A549 (cell line): ENCODE data around the gene AGR3. TPM values are rescaled to one million over a fixed set of nuclear protein-coding genes. Genes with fewer than 3 reads are reported as not detected.

Source experiments
- ATAC-seq, 2 experiments: fragments of 200-7000 bp in 1 of 2; fragments of >200 bp in 1 of 2; cut with Nextera tagmentation in 1 of 2; cut with Tn5 transposase in 1 of 2; 3 replicates each; pipeline versions ENCODE4 v1.8.0 to v1.9.1; 2018 to 2020; ENCODE audit warnings: mild to moderate bottlenecking in 1 of 2, moderate library complexity in 1 of 2
- CTCF ChIA-PET: fragments of 300-600 bp; sonication (Branson Sonifier 250); formaldehyde crosslinking; extraction: SDS; loops from one replicate; lab custom pipeline; 2021; ENCODE audit warnings: antibody characterized with exemption, inconsistent platforms; lab: Yijun Ruan, JAX
- POLR2A ChIA-PET: fragments of 350-600 bp; formaldehyde crosslinking; extraction: SDS; loops from one replicate; lab custom pipeline; 2021; ENCODE audit warnings: antibody characterized with exemption, inconsistent platforms; lab: Yijun Ruan, JAX
- DNase-seq, 2 experiments: peaks; one replicate each; pipeline versions ENCODE4 v3.0.0 to v3.0.0-alpha.2; 2011 to 2016; ENCODE audit warnings: low read depth in 1 of 2, low spot score in 1 of 2
- FAIRE-seq: peaks from 2 replicates; lab custom pipeline; 2011; peaks lifted over from hg19 to GRCh38; lab: Jason Lieb, UNC
- H3K27ac ChIP-seq, 2 experiments: fragments of >200 bp; sonication (Bioruptor Twin); formaldehyde crosslinking; 3 replicates each; pipeline ENCODE4 v1.5.1; 2016 to 2017
- H3K4me1 ChIP-seq: fragments of >200 bp; sonication (Bioruptor Twin); formaldehyde crosslinking; 3 replicates; pipeline ENCODE4 v1.6.1; 2016
- H3K4me2 ChIP-seq: fragments of >200 bp; sonication (Bioruptor Twin); formaldehyde crosslinking; 3 replicates; pipeline ENCODE4 v1.6.1; 2016
- H3K4me3 ChIP-seq: fragments of >200 bp; sonication (Bioruptor Twin); formaldehyde crosslinking; 3 replicates; pipeline ENCODE4 v1.5.1; 2016
- H3K9me3 ChIP-seq: fragments of >200 bp; sonication (Bioruptor Twin); formaldehyde crosslinking; 3 replicates; pipeline ENCODE4 v1.6.1; 2016
- BCL3 ChIP-seq: fragments of >200 bp; sonication (Bioruptor Twin); formaldehyde crosslinking; IDR thresholded peaks from 3 replicates; pipeline ENCODE4 v1.6.1; 2016
- CBX2 ChIP-seq: fragments of 200-600 bp; sonication (generic); IDR thresholded peaks from 2 replicates; pipeline ENCODE4 v1.6.1; 2016; ENCODE audit warnings: low read depth, mild to moderate bottlenecking, borderline replicate concordance
- CHD2 ChIP-seq: fragments of 150-350 bp; IDR thresholded peaks from 2 replicates; pipeline ENCODE4 v1.6.1; 2014; ENCODE audit warnings: low read length; ENCODE audit not compliant: partially characterized antibody
- CHD4 ChIP-seq: fragments of 200-600 bp; sonication (generic); IDR thresholded peaks from 2 replicates; pipeline ENCODE4 v1.6.1; 2016; ENCODE audit warnings: antibody characterized with exemption, mild to moderate bottlenecking, borderline replicate concordance
- EHF ChIP-seq: fragments of 250-450 bp; sonication (Bioruptor Pico); IDR thresholded peaks from 2 replicates; pipeline ENCODE4 v1.5.0; 2020; ENCODE audit warnings: mild to moderate bottlenecking
- EHMT2 ChIP-seq: fragments of 200-600 bp; sonication (generic); IDR thresholded peaks from 2 replicates; pipeline ENCODE4 v1.6.1; 2016; ENCODE audit warnings: antibody characterized with exemption, low read depth, mild to moderate bottlenecking, moderate library complexity
- EP300 ChIP-seq, 2 experiments: fragments of >200 bp; sonication (Bioruptor Twin); formaldehyde crosslinking; IDR thresholded peaks; 2 replicates in 1 of 2; 3 replicates in 1 of 2; pipeline ENCODE4 v1.6.1; 2016 to 2017
- ESRRA ChIP-seq: fragments of 150-350 bp; IDR thresholded peaks from 2 replicates; pipeline ENCODE4 v1.6.1; 2014; ENCODE audit warnings: mild to moderate bottlenecking, low read length, borderline replicate concordance
- FOSL2 ChIP-seq, 2 experiments: fragments of 450-650 bp in 1 of 2; fragments of >200 bp in 1 of 2; sonication (Bioruptor Twin) in 1 of 2; formaldehyde crosslinking; IDR thresholded peaks; 2 replicates each; pipeline versions ENCODE4 v1.5.0 to v1.6.1; 2016 to 2020; ENCODE audit warnings: mild to moderate bottlenecking in 1 of 2, moderate library complexity in 1 of 2
- FOXS1 ChIP-seq: fragments of 250-450 bp; sonication (Bioruptor Pico); IDR thresholded peaks from 2 replicates; pipeline ENCODE4 v1.5.0; 2020; ENCODE audit warnings: mild to moderate bottlenecking, moderate library complexity
- GATA3 ChIP-seq: IDR thresholded peaks from 2 replicates; pipeline ENCODE4 v1.6.1; 2012; ENCODE audit warnings: borderline replicate concordance
- HDAC2 ChIP-seq: fragments of 200-600 bp; sonication (generic); IDR thresholded peaks from 2 replicates; pipeline ENCODE4 v1.6.1; 2016
- HEYL ChIP-seq: fragments of 250-450 bp; sonication (Bioruptor Pico); IDR thresholded peaks from 2 replicates; pipeline ENCODE4 v1.8.0; 2021; ENCODE audit warnings: mild to moderate bottlenecking, moderate library complexity
- HOXA7 ChIP-seq: fragments of 250-450 bp; sonication (Bioruptor Pico); IDR thresholded peaks from 2 replicates; pipeline ENCODE4 v1.5.0; 2020; ENCODE audit warnings: mild to moderate bottlenecking, moderate library complexity
- HOXB13 ChIP-seq: fragments of 250-450 bp; sonication (Bioruptor Pico); IDR thresholded peaks from 2 replicates; pipeline ENCODE4 v1.5.0; 2020; ENCODE audit warnings: low read depth, mild to moderate bottlenecking, moderate library complexity
- HOXB5 ChIP-seq: fragments of 250-450 bp; sonication (Bioruptor Pico); IDR thresholded peaks from 2 replicates; pipeline ENCODE4 v1.5.0; 2020; ENCODE audit warnings: mild to moderate bottlenecking, moderate library complexity
- JUN ChIP-seq, 2 experiments: fragments of >200 bp; sonication (Bioruptor Twin); formaldehyde crosslinking; IDR thresholded peaks; 2 replicates in 1 of 2; 3 replicates in 1 of 2; pipeline ENCODE4 v1.6.1; 2016 to 2017
- KDM1A ChIP-seq: fragments of 200-600 bp; sonication (generic); IDR thresholded peaks from 2 replicates; pipeline ENCODE4 v1.6.1; 2016; ENCODE audit warnings: low read depth, mild to moderate bottlenecking
- KDM5A ChIP-seq: fragments of 200-600 bp; sonication (generic); IDR thresholded peaks from 2 replicates; pipeline ENCODE4 v1.6.1; 2016; ENCODE audit warnings: antibody characterized with exemption, mild to moderate bottlenecking
- MAFK ChIP-seq: fragments of 450-650 bp; IDR thresholded peaks from 2 replicates; pipeline ENCODE4 v1.6.1; 2014; ENCODE audit not compliant: partially characterized antibody
- MAX ChIP-seq: IDR thresholded peaks from 2 replicates; pipeline ENCODE4 v1.6.1; 2012
- NFE2L2 ChIP-seq: fragments of 150-350 bp; conservative IDR thresholded peaks from 2 replicates; pipeline ENCODE4 v1.6.1; 2014; ENCODE audit warnings: low read length
- NPAS2 ChIP-seq: fragments of 250-450 bp; sonication (Bioruptor Pico); IDR thresholded peaks from 2 replicates; pipeline ENCODE4 v1.8.0; 2022; ENCODE audit warnings: mild to moderate bottlenecking, moderate library complexity, borderline replicate concordance
- PHF8 ChIP-seq: fragments of 200-600 bp; sonication (generic); IDR thresholded peaks from 2 replicates; pipeline ENCODE4 v1.6.1; 2016; ENCODE audit warnings: low read depth, mild to moderate bottlenecking, antibody characterized with exemption, moderate library complexity, borderline replicate concordance
- POLR2AphosphoS2 ChIP-seq: conservative IDR thresholded peaks from 2 replicates; pipeline ENCODE4 v1.6.1; 2012; ENCODE audit warnings: low read length, improper control_type of control experiment, inconsistent platforms
- RARB ChIP-seq: fragments of 250-450 bp; sonication (Bioruptor Pico); IDR thresholded peaks from 2 replicates; pipeline ENCODE4 v1.8.0; 2021; ENCODE audit warnings: mild to moderate bottlenecking, moderate library complexity
- REST ChIP-seq: fragments of 200-600 bp; sonication (generic); IDR thresholded peaks from 2 replicates; pipeline ENCODE4 v1.6.1; 2016; ENCODE audit warnings: antibody characterized with exemption, mild to moderate bottlenecking, moderate library complexity
- SMC3 ChIP-seq: fragments of >200 bp; sonication (Bioruptor Twin); formaldehyde crosslinking; IDR thresholded peaks from 3 replicates; pipeline ENCODE4 v1.6.1; 2018; ENCODE audit warnings: inconsistent platforms
- TP53 ChIP-seq: fragments of 250-450 bp; sonication (Bioruptor Pico); IDR thresholded peaks from 2 replicates; pipeline ENCODE4 v1.5.0; 2021; ENCODE audit warnings: mild to moderate bottlenecking, moderate library complexity
- ZFP36 ChIP-seq: fragments of 450-650 bp; IDR thresholded peaks from 2 replicates; pipeline ENCODE4 v1.6.1; 2014; ENCODE audit warnings: borderline replicate concordance; ENCODE audit not compliant: partially characterized antibody
- WGBS: methylation state at CpG from one replicate; pipeline ENCODE4 v1.1.6; 2017; ENCODE audit errors: missing lambda C conversion rate; 5-methylcytosine and 5-hydroxymethylcytosine counted together
- polyA plus RNA-seq, 4 experiments: library from polyadenylated mRNA; depleted of rRNA in 3 of 4; stranded (reverse); fragments of >200 nt; fragmentation: RNase III in 1 of 4; extraction: RNeasy Plus Mini Kit Qiagen cat#74134 plus additional on column Dnase treatment in 1 of 4; gene quantifications; 2 replicates in 3 of 4; 3 replicates in 1 of 4; pipeline ENCODE4 v1.2.3, GENCODE V29; 2011 to 2017
- TF ChIP-seq, protein P1 (sequence below): fragments of 150-350 bp; IDR thresholded peaks from 2 replicates; pipeline ENCODE4 v1.6.1; 2014; ENCODE audit warnings: low read depth, mild to moderate bottlenecking, low read length
- TF ChIP-seq, protein P2 (sequence below): fragments of >200 bp; sonication (Bioruptor Twin); formaldehyde crosslinking; IDR thresholded peaks from 3 replicates; pipeline ENCODE4 v1.5.1; 2016

The AGR3 gene
- polyA plus RNA-seq, 2 of the 4 experiments (the other 2 are of a cell fraction): 0.36 TPM; not detected in 1

- Histone ChIP-seq H3K9me3 (peaks cover 4% of the 10 kb centered on the region; the same call in 2 of the 3 replicates), H3K4me1 (peaks cover 25% of the 10 kb centered on the region), H3K4me3 (no peak overlapping the region), H3K4me2 (peak overlapping the region; percentile 76), H3K27ac (peak overlapping the region; percentile 64 to 71)
- POLR2A ChIA-PET: no interaction called here
- ATAC-seq: peak; percentile 66 to 99; a peak in 4 of 6 replicates
- peak; percentile 96 for FAIRE-seq
- CTCF ChIA-PET: interaction anchor here (2.0 to 3.2 kb wide), 2 partner anchors 12 to 14 kb away, joined by 9 to 18 read pairs; no protein-coding TSS in a partner anchor
- 2% methylated on average over 5 of the region's 5 CpGs for WGBS
- peak in 1 of 2 experiments; percentile 93 for DNase-seq
- TF ChIP-seq SMC3 (peak; percentile 15; the same call in 1 of the 3 replicates), EHMT2 (no peak), HDAC2 (no peak), EHF (CRISPR knock-in tag) (peak; percentile 26; the same call in 1 of the 2 replicates), JUN (IDR thresholded peaks at IDR 0.05) (peak; percentile 49 to 54; a peak in 3 of 5 replicates), ESRRA (no peak), CHD4 (no peak), HOXA7 (CRISPR knock-in tag) (no peak), HOXB13 (CRISPR knock-in tag) (0 out of 2 replicates have a peak, but pooled peaks have one; percentile 15), REST (no peak), PHF8 (no peak), KDM5A (no peak), GATA3 (peak; percentile 93), FOXS1 (CRISPR knock-in tag) (no peak), NFE2L2 (no peak), MAFK (no peak), BCL3 (peak; percentile 50; the same call in 1 of the 3 replicates), KDM1A (no peak), POLR2AphosphoS2 (no peak), NPAS2 (CRISPR knock-in tag) (no peak), CBX2 (no peak), FOSL2 (IDR thresholded peaks at IDR 0.05) (no peak), FOSL2 (CRISPR knock-in tag; IDR thresholded peaks at IDR 0.05) (peak; percentile 43), ZFP36 (no peak), EP300 (IDR thresholded peaks at IDR 0.05) (peak; percentile 35 to 62; a peak in 3 of 5 replicates), RARB (CRISPR knock-in tag) (no peak), HOXB5 (CRISPR knock-in tag) (0 out of 2 replicates have a peak, but pooled peaks have one; percentile 43), MAX (peak; percentile 51; the same call in 1 of the 2 replicates), HEYL (CRISPR knock-in tag) (no peak), TP53 (no peak), CHD2 (no peak)
- TF ChIP-seq, protein P1, sequence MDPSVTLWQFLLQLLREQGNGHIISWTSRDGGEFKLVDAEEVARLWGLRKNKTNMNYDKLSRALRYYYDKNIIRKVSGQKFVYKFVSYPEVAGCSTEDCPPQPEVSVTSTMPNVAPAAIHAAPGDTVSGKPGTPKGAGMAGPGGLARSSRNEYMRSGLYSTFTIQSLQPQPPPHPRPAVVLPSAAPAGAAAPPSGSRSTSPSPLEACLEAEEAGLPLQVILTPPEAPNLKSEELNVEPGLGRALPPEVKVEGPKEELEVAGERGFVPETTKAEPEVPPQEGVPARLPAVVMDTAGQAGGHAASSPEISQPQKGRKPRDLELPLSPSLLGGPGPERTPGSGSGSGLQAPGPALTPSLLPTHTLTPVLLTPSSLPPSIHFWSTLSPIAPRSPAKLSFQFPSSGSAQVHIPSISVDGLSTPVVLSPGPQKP: no peak
- TF ChIP-seq, protein P2, sequence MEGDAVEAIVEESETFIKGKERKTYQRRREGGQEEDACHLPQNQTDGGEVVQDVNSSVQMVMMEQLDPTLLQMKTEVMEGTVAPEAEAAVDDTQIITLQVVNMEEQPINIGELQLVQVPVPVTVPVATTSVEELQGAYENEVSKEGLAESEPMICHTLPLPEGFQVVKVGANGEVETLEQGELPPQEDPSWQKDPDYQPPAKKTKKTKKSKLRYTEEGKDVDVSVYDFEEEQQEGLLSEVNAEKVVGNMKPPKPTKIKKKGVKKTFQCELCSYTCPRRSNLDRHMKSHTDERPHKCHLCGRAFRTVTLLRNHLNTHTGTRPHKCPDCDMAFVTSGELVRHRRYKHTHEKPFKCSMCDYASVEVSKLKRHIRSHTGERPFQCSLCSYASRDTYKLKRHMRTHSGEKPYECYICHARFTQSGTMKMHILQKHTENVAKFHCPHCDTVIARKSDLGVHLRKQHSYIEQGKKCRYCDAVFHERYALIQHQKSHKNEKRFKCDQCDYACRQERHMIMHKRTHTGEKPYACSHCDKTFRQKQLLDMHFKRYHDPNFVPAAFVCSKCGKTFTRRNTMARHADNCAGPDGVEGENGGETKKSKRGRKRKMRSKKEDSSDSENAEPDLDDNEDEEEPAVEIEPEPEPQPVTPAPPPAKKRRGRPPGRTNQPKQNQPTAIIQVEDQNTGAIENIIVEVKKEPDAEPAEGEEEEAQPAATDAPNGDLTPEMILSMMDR: no peak
These were observed 23.7 kb upstream of the AGR3 start for GRCh38 chr7:16905300-16906044.
